HG02623 (cell line): ENCODE results near the gene IL31RA.
"Not testable (repeated sequence)": the region's sequence is repeated elsewhere in the genome, so short reads cannot be mapped to it uniquely, and the experiment has no call there.

Source experiments
- ATAC-seq: cut with Tn5 transposase; IDR thresholded peaks from one replicate; pipeline ENCODE4 v1.9.1; 2021; ENCODE audit warnings: moderate library complexity; ENCODE audit not compliant: unreplicated experiment

Gene IL31RA

GRCh38 chr5:55923865-55924500 is 72.8 kb downstream of the IL31RA start:
- ATAC-seq = no peak

- no peak for ATAC-seq
Observed at GRCh38 chr5:55924744-55925143, 73.6 kb downstream of the IL31RA start.

- no peak for ATAC-seq
Observed at GRCh38 chr5:55925181-55925580, 74.0 kb downstream of the IL31RA start.

- no peak for ATAC-seq
Observed at GRCh38 chr5:55925712-55926111, 74.6 kb downstream of the IL31RA start.

GRCh38 chr5:55926476-55926875 is 75.3 kb downstream of the IL31RA start:
- ATAC-seq = no peak

GRCh38 chr5:55927861-55928655 is 76.9 kb downstream of the IL31RA start:
- no peak for ATAC-seq

- ATAC-seq = no peak
Observed at GRCh38 chr5:55929020-55929799, 78.1 kb downstream of the IL31RA start.

GRCh38 chr5:55932700-55933099 is 81.5 kb downstream of the IL31RA start:
- no peak for ATAC-seq

GRCh38 chr5:55933377-55934114 is 82.4 kb downstream of the IL31RA start:
- no peak for ATAC-seq

- ATAC-seq = no peak
Observed at GRCh38 chr5:55934115-55934613, 83.0 kb downstream of the IL31RA start.

GRCh38 chr5:55934720-55935119 is 83.6 kb downstream of the IL31RA start:
- no peak for ATAC-seq

GRCh38 chr5:55935371-55935770 is 84.2 kb downstream of the IL31RA start:
- ATAC-seq = no peak

GRCh38 chr5:55936100-55936693 is 85.0 kb downstream of the IL31RA start:
- no peak for ATAC-seq

- not testable (repeated sequence) for ATAC-seq
Observed at GRCh38 chr5:55937598-55937997, 86.4 kb downstream of the IL31RA start.

- not testable (repeated sequence) for ATAC-seq
Observed at GRCh38 chr5:55941154-55941553, 90.0 kb downstream of the IL31RA start.

- ATAC-seq = no peak
Observed at GRCh38 chr5:55959208-55959607, 108.1 kb downstream of the IL31RA start.

GRCh38 chr5:55960779-55961178 is 109.6 kb downstream of the IL31RA start:
- no peak for ATAC-seq

- no peak for ATAC-seq
Observed at GRCh38 chr5:55965525-55965924, 114.4 kb downstream of the IL31RA start.

GRCh38 chr5:55966284-55966683 is 115.1 kb downstream of the IL31RA start:
- no peak for ATAC-seq

GRCh38 chr5:55969956-55970355 is 118.8 kb downstream of the IL31RA start:
- no peak for ATAC-seq
